HG03521 (cell line): ENCODE results near the gene RUNX2.

ENCODE experiments used
- ATAC-seq: cut with Tn5 transposase; IDR thresholded peaks from one replicate; pipeline ENCODE4 v1.9.1; 2021; ENCODE audit warnings: mild to moderate bottlenecking, moderate library complexity; ENCODE audit not compliant: unreplicated experiment

Gene RUNX2

GRCh38 chr6:45509426-45509825 lies 181.3 kb downstream of the RUNX2 start:
- ATAC-seq: no peak

- ATAC-seq: no peak
Measured at GRCh38 chr6:45512717-45513116, 184.6 kb downstream of the RUNX2 start.

DNA sequence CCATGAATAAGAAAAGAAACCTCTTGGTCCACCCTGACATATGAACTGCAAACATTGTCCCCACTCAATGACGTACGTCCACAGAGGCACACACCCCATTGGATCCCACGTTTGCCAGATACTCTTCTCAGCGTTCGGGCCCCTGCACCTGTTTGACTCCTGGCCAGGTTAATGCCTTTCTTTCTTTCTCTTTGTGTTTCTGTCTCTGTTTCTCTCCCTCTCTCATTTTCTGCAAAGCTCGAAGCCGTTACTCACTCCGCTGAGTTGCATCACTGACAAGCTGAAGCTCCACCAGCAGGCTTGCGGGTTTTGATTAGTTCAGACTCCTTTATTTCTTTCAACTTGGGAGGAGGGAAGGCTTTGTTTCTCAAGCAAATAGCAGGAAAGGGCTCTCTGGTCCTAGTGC lies 185.1 kb downstream of the RUNX2 start:
- no peak for ATAC-seq

- no peak for ATAC-seq
Measured at GRCh38 chr6:45513843-45514242, 185.7 kb downstream of the RUNX2 start.

GRCh38 chr6:45514454-45515230 lies 186.5 kb downstream of the RUNX2 start:
- ATAC-seq: no peak

DNA sequence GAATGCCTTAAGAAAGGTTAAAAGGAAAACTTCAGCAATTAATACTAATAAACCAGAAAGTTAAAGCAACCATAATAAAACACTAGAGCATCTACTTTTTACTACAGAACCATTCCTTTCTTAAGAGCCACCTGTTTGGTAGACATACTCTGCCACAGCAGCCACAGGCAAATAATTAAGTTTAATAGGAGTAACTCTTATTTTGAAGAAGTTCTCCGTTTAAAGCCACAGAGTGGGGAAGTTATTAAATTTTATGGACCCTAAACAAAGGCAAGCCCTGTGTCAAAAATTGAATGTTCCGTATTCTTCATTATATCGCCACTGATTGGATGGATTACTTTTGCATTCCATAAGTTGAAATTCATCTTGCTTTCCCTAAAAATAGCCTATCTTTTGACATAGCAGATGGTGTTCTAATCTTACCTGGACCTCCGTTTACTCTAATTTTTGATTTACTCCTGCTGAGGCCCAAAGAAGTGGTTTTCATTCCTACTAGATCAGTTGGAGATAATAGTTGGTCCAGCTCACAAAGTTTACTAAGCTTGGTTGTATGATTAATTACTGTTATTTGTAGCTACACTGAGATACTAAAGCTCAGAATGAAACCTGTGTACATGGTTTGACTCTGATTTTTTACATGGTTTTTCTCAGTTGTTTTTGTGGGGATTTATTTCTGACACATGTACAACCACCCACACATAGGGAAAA lies 190.0 kb downstream of the RUNX2 start:
- ATAC-seq: no peak

DNA sequence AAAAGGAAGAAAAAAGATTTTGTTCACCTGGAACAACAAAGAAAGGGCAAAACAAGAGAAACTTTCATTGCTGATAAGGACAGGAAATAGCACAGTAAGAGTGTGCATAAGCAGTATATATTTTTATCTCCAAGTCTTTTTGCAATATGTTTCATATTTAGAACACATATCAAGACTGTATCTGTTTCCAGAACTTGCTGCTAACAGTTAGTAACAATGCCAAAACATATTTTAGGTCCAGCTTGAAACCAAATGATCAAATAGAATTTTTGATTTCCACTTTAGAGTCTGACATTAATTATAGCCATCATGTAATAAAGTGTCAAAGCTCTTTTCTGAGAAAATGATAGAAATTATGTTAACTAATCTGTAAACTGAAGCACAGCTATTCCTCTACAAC lies 193.1 kb downstream of the RUNX2 start:
- no peak for ATAC-seq

DNA sequence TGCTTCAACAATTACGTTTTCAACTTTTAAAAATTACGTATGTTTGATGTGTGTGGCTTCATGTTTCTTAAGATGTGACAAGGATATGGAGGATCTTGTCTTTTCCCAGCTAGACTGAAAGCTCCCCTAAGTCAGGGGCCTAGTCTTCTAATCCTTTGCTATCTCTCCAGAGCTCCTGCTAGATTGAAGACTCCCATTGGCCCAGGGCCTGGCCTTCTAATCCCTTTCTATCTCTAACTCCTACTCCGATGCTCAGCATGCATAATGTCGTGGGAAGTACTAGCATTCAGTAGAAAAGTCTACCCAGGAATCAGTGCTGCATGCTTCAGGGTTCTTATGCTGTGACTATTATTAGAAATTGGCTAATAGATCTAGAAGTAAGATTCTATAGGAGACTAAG lies 194.4 kb downstream of the RUNX2 start:
- ATAC-seq: no peak

DNA sequence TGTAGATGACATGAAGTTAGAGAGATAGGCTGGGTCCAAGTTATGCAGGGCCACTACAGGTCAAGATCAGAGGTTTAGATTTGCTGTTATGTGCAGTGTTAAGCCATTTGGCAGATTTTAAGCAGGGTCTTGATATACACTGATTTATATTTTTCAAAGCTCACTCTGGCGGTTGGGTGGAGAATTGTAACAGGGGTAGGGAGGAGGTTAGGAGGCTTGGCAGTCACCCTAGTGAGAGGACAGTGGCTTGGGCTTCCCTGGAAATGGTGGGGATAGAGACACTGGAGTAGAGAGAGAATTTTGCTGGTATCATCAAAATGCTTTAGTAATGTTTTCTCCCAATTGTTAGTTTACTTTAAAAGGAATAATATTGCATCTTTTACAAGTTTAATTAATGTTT lies 199.1 kb downstream of the RUNX2 start:
- ATAC-seq: no peak

- ATAC-seq: no peak
Measured at GRCh38 chr6:45531999-45532595, 204.0 kb downstream of the RUNX2 start.

- ATAC-seq: no peak
Measured at GRCh38 chr6:45532721-45533210, 204.6 kb downstream of the RUNX2 start.

DNA sequence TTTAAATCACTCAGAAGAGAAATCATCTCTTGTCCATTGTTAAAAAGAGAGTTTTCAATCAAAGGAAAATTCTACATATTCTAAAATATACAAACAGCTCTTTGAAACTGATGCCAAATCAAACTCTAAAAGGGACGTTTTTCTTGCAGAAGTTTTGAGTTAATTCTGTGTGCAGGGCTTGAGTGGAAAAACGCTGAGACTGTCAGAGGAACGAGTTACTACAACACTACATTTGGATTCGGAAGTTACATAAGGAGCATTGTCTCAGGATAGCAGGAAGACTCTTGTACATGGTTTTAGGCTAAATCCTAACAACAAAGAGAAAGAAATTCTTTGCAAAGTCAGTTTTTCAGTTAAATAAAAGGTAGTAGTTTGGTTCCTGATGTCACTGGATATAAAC lies 205.3 kb downstream of the RUNX2 start:
- ATAC-seq: no peak

DNA sequence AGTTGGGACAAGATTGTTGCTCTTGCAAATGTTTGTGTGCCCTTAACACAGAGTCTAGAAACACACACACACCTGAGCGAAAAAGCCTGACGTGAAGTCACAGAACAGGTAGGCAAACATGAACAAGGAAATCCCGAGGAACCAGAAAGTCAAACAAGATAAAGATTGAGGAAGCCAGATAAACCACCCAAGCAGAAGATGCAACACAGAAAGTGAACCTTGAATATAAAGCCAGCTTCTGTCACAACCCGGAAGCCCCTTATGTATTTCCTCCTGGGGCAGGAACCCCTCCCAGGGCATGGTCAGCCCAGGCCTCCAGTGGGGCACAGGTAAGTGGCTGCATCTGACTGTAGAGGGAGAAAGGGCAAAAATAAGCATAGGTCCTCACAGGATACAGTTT lies 207.8 kb downstream of the RUNX2 start:
- no peak for ATAC-seq

DNA sequence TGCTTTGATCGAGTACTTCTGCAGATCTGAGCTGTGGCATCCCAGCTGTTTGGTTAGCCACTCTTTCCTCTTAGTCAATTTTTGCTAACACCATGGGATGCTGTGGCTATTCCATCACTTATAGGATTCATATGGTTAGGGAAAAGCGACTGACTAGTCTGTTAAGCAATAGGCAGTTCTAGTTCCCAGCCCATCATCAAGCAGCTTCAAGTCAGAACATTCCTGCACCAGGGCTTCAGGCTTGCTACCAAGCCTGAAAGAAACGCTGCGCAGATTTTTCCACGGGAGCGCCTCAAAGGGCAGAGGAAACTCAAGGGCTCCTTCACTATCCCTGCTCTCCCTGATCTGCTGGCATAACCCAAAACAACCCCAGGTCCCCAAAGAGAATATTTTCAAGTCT lies 209.4 kb downstream of the RUNX2 start:
- no peak for ATAC-seq

- ATAC-seq: no peak
Measured at GRCh38 chr6:45538641-45539547, 210.8 kb downstream of the RUNX2 start.

DNA sequence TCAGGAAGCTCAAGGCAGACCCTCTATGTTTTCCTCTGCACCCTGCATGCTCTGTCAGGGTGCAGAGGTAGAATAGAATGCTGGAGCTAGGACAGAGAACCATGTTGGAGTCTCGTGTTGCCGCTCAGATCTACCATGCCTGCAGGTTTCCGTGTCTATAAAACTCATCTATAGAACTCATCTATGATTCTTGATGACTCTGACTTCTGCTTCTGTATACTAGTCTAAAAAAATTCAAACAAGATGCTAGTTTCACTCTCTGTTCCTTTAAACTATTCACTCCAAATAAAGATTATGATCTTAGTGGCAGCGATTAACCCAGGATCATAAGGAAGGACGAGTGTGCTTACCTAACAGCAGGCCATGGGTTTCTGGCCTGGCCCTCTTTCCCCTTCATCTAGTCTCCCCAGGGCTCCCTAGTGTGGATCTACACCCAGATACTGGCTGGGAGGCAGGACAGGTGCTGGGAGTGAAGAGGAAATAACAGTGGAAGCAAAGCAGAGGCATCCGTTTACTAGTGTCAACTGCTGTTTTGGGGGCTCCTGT lies 212.3 kb downstream of the RUNX2 start:
- no peak for ATAC-seq

DNA sequence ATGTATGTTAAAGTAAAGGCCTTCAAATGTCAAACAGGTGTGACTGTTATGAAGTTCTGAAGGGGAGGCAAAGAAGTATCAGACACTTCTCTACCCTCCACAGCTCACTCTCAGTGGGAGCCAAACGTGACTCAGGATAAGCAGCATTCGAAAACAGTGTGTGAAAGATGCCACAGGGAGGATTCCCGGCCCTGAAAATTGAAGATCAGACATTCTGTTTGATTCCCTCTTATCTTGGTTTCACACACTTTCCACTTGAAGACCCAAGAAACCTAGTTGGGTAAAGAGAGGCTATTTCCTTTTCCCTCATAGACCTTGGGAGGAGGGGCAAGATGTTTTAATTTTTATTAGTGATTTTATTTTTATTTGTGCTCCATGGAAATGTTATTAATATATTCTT lies 213.8 kb downstream of the RUNX2 start:
- no peak for ATAC-seq

DNA sequence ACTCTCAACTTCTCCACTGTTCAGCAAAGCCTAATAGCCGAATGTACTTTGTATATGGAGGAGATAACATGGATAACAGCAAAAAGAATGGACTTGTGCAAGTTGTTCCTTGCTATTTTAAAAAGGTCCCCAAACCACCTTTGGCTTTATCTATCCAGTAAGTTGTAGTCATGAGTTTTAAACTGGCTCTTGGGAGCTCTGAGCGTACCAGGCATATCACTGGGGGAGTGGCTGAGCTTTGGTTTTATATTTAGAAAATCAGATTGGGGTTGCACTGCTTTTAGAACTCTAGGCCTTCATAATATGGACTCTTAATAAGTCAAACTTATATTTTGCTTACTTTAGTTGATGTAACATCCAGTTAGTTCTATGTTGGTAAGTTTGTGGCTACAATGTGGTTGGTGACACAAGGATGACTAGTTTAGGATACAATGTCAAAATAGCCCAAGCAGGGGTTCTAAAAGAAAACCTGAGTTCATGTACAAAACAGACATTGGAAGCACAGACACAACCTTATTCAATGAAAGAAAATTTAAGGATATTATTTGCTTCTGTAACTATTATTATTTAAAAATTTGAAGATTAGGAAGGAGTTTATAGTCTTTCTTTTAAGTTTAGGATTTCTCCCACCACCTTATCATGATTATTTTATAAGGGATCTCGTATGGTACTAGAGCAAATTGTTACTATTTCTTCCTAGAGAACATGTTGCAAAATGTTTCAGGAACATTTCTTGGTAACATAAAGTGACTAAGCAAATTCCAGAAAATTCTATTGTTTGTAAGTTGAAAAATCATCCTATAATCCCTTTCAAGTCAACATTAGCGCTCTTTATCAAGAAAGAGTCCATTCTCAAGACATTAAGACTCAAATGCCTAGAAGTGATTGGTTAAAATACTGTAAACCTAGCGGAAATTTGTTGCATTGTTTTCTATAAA lies 215.4 kb downstream of the RUNX2 start:
- ATAC-seq: no peak

GRCh38 chr6:45545416-45545815 lies 217.3 kb downstream of the RUNX2 start:
- no peak for ATAC-seq
